ENCODE results near the gene OXSR1.

Gene OXSR1

GRCh38 chr3:38124324-38125122 is 40.8 kb upstream of the OXSR1 start:
- no peak for TF ChIP-seq CTCF (conservative IDR thresholded peaks at IDR 0.05; ENCODE audit: low read length)
- H3K4me3 ChIP-seq (ENCODE audit: low read length) = no peak overlapping the region
- DNase-seq (ENCODE audit: low read depth) = no peak

- no peak for TF ChIP-seq CTCF (conservative IDR thresholded peaks at IDR 0.05; ENCODE audit: low read length)
- no peak for DNase-seq (ENCODE audit: low read depth)
These were observed 39.8 kb upstream of the OXSR1 start for GRCh38 chr3:38125305-38126120.

GRCh38 chr3:38126121-38126892 is 39.0 kb upstream of the OXSR1 start:
- no peak for TF ChIP-seq CTCF (conservative IDR thresholded peaks at IDR 0.05; ENCODE audit: low read length)
- DNase-seq (ENCODE audit: low read depth) = no peak
- no peak overlapping the region for H3K4me3 ChIP-seq (ENCODE audit: low read length)

More at GRCh38 chr3:38125305-38126120, 39.8 kb upstream of the OXSR1 start:
- no peak overlapping the region for H3K4me3 ChIP-seq (ENCODE audit: low read length)

GRCh38 chr3:38127611-38128302 is 37.6 kb upstream of the OXSR1 start:
- H3K4me3 ChIP-seq (ENCODE audit: low read length) = no peak overlapping the region
- no peak for TF ChIP-seq CTCF (conservative IDR thresholded peaks at IDR 0.05; ENCODE audit: low read length)
- no peak for DNase-seq (ENCODE audit: low read depth)

GRCh38 chr3:38128303-38128655 is 37.1 kb upstream of the OXSR1 start:
- no peak overlapping the region for H3K4me3 ChIP-seq (ENCODE audit: low read length)
- no peak for DNase-seq (ENCODE audit: low read depth)
- no peak for TF ChIP-seq CTCF (conservative IDR thresholded peaks at IDR 0.05; ENCODE audit: low read length)

GRCh38 chr3:38129058-38129457 is 36.3 kb upstream of the OXSR1 start:
- TF ChIP-seq CTCF (conservative IDR thresholded peaks at IDR 0.05; ENCODE audit: low read length) = no peak
- no peak for DNase-seq (ENCODE audit: low read depth)

More at GRCh38 chr3:38129058-38129457, 36.3 kb upstream of the OXSR1 start:
- H3K4me3 ChIP-seq (ENCODE audit: low read length) = no peak overlapping the region
